ENCODE data around the gene CACNA2D3. TPM values are rescaled to one million over a fixed set of nuclear protein-coding genes. Genes with fewer than 3 reads are reported as not detected.

The CACNA2D3 gene
- total RNA-seq, 1 donor from 2014 or later: 3.6 TPM

DNA sequence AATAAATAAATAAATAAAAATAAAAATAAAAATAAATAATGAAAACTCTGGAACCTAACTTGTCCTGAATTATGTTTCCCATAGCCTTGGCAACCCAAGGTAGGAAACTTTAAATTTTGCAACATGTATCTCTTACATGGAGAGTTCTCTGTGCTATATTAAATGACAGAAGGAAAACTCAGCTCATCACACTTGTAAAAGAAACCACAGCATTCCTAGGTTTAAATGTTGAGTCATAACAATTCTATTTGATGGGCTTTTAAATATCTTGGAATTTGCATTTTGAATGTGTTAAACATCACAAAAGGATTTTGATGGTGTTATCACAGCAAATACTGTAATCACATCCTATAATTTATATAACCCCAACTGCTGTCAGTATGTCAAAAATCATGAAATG is 661.3 kb downstream of the CACNA2D3 start:
- Histone ChIP-seq H3K27me3 (ENCODE audit: low read depth) (no peaks in the 10 kb centered on the region), H3K36me3 (no peaks in the 10 kb centered on the region), H3K27ac (no peak overlapping the region), H3K4me1 (no peaks in the 10 kb centered on the region), H3K4me3 (no peak overlapping the region), H3K9me3 (no peaks in the 10 kb centered on the region)
- DNase-seq (no peak), ATAC-seq (no peak)
- TF ChIP-seq, protein P1, sequence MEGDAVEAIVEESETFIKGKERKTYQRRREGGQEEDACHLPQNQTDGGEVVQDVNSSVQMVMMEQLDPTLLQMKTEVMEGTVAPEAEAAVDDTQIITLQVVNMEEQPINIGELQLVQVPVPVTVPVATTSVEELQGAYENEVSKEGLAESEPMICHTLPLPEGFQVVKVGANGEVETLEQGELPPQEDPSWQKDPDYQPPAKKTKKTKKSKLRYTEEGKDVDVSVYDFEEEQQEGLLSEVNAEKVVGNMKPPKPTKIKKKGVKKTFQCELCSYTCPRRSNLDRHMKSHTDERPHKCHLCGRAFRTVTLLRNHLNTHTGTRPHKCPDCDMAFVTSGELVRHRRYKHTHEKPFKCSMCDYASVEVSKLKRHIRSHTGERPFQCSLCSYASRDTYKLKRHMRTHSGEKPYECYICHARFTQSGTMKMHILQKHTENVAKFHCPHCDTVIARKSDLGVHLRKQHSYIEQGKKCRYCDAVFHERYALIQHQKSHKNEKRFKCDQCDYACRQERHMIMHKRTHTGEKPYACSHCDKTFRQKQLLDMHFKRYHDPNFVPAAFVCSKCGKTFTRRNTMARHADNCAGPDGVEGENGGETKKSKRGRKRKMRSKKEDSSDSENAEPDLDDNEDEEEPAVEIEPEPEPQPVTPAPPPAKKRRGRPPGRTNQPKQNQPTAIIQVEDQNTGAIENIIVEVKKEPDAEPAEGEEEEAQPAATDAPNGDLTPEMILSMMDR (IDR thresholded peaks at IDR 0.05): no peak
- intact Hi-C loops (cut with DNase I): no loop called here

DNA sequence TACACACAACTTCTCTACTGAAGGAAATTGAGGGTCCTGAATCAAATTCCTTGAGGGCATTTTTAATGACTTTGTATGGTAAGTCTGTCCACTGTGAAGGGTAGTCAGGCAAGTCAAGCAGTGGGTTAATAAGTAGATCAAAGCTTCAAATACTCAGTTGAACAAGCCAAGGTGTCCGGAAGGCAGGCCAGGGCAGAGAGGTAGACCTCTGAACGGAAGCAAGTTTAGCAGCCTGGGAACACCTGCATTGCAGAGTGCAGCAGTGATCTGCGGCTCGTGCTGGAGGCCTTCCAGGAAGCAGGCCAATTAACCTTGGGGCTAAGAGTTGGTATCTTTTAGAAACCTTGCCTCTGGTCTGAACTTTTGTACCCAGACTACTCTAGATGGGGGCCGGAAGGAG is 661.7 kb downstream of the CACNA2D3 start:
- H3K4me3 ChIP-seq: no peak overlapping the region
- no peaks in the 10 kb centered on the region for H3K9me3 ChIP-seq
- H3K27me3 ChIP-seq (ENCODE audit: low read depth): no peaks in the 10 kb centered on the region
- no peak for DNase-seq
- intact Hi-C loops (cut with DNase I): no loop called here
- TF ChIP-seq, protein P1 (IDR thresholded peaks at IDR 0.05): no peak
- no peak overlapping the region for H3K27ac ChIP-seq
- no peak for ATAC-seq
- no peaks in the 10 kb centered on the region for H3K4me1 ChIP-seq
- no peaks in the 10 kb centered on the region for H3K36me3 ChIP-seq

DNA sequence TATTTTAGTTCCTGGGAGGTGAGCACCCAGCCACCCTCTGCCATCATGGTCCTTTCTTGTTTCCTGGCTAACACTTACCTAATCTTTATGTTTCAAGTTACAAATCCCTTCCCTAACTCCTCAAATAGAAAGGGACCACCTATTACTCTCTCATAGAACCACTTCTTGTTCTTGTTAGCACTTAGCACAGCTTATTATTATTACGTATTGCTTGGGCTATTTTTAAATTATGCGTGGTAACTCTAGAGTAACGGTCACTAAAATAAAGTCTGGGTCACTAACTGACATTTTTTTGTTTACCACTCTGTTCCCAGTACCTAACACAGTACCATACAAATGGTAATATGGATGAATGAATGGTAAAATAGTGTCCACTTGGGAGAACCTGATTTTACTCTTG is 663.6 kb downstream of the CACNA2D3 start:
- no peak for ATAC-seq
- no peak overlapping the region for H3K4me3 ChIP-seq
- intact Hi-C loops (cut with DNase I): no loop called here
- no peaks in the 10 kb centered on the region for H3K27me3 ChIP-seq (ENCODE audit: low read depth)
- H3K4me1 ChIP-seq: no peaks in the 10 kb centered on the region
- no peaks in the 10 kb centered on the region for H3K9me3 ChIP-seq
- H3K27ac ChIP-seq: no peak overlapping the region
- no peaks in the 10 kb centered on the region for H3K36me3 ChIP-seq
- TF ChIP-seq, protein P1 (IDR thresholded peaks at IDR 0.05): no peak
- DNase-seq: no peak

DNA sequence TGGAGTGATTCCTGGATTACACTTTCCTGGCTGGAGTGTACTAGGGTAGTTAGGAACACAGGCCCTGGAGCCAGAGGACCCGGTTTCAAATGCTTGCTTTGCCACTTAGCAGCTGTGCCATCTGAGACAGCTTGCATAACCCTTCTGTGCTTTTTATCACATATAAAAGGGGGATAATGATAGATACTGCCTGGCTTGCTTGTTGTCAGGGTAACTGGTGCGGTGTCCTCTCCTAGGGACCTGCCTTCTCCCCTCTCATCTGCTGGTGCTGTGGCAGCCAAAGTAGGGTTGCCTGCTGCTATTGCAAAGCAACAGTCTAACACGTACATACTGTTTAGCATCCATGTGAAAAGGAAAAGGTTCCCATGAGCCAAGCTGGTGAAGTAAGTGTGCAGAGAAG is 667.7 kb downstream of the CACNA2D3 start:
- TF ChIP-seq, protein P1 (IDR thresholded peaks at IDR 0.05): no peak
- H3K4me1 ChIP-seq: no peaks in the 10 kb centered on the region
- no peaks in the 10 kb centered on the region for H3K36me3 ChIP-seq
- H3K4me3 ChIP-seq: no peak overlapping the region
- intact Hi-C loops (cut with DNase I): no loop called here
- H3K27me3 ChIP-seq (ENCODE audit: low read depth): no peaks in the 10 kb centered on the region
- no peak for DNase-seq
- no peak for ATAC-seq
- H3K9me3 ChIP-seq: no peaks in the 10 kb centered on the region
- no peak overlapping the region for H3K27ac ChIP-seq

- ATAC-seq (no peak), DNase-seq (no peak)
- H3K36me3 ChIP-seq: no peaks in the 10 kb centered on the region
- TF ChIP-seq, protein P1 (IDR thresholded peaks at IDR 0.05): no peak
- no peaks in the 10 kb centered on the region for H3K9me3 ChIP-seq
- H3K4me1 ChIP-seq: no peaks in the 10 kb centered on the region
- H3K27ac ChIP-seq: no peak overlapping the region
- H3K27me3 ChIP-seq (ENCODE audit: low read depth): no peaks in the 10 kb centered on the region
- H3K4me3 ChIP-seq: no peak overlapping the region
- intact Hi-C loops (cut with DNase I): no loop called here
Measured at GRCh38 chr3:54791501-54792156, 669.3 kb downstream of the CACNA2D3 start.
